HG02571 (cell line): ENCODE measurements around the gene ZBTB48.

Source experiments
- ATAC-seq: cut with Tn5 transposase; IDR thresholded peaks from one replicate; pipeline ENCODE4 v1.9.1; 2021; ENCODE audit warnings: mild to moderate bottlenecking, moderate library complexity; ENCODE audit not compliant: unreplicated experiment

ZBTB48 gene

GRCh38 chr1:6572653-6573383, 7.0 kb upstream of the ZBTB48 start:
- ATAC-seq = no peak

GRCh38 chr1:6574025-6574620, 5.7 kb upstream of the ZBTB48 start:
- ATAC-seq = no peak

GRCh38 chr1:6574818-6575217, 5.0 kb upstream of the ZBTB48 start:
- ATAC-seq = no peak

- ATAC-seq = no peak
Observed at GRCh38 chr1:6577831-6578525, 1.8 kb upstream of the ZBTB48 start.

- no peak for ATAC-seq
Observed at GRCh38 chr1:6578624-6579373, 995 bp upstream of the ZBTB48 start.

GRCh38 chr1:6580119-6580592, 362 bp downstream of the ZBTB48 start:
- ATAC-seq = no peak

GRCh38 chr1:6580593-6581409, 1.0 kb downstream of the ZBTB48 start:
- ATAC-seq = no peak

GRCh38 chr1:6581561-6582305, 1.9 kb downstream of the ZBTB48 start:
- ATAC-seq = no peak

- ATAC-seq = no peak
Observed at GRCh38 chr1:6582370-6582769, 2.6 kb downstream of the ZBTB48 start.

GRCh38 chr1:6584126-6585080, 4.6 kb downstream of the ZBTB48 start:
- ATAC-seq = no peak

- no peak for ATAC-seq
Observed at GRCh38 chr1:6585081-6585722, 5.4 kb downstream of the ZBTB48 start.

GRCh38 chr1:6585841-6586240, 6.0 kb downstream of the ZBTB48 start:
- no peak for ATAC-seq

- ATAC-seq = no peak
Observed at GRCh38 chr1:6586404-6586816, 6.6 kb downstream of the ZBTB48 start.

- no peak for ATAC-seq
Observed at GRCh38 chr1:6587261-6588005, 7.6 kb downstream of the ZBTB48 start.

- ATAC-seq = no peak
Observed at GRCh38 chr1:6588128-6588892, 8.5 kb downstream of the ZBTB48 start.

GRCh38 chr1:6588893-6589520, 9.2 kb downstream of the ZBTB48 start:
- no peak for ATAC-seq
